OCI-LY1 (cell line): ENCODE data around the gene ZDHHC11.
"Not testable (repeated sequence)": the region's sequence is repeated elsewhere in the genome, so short reads cannot be mapped to it uniquely, and the experiment has no call there.

Source experiments
- H2AFZ ChIP-seq: fragments of 200-600 bp; sonication (generic), shearing (Covaris generic); 2 replicates; pipeline ENCODE4 v1.6.0; 2014; ENCODE audit warnings: antibody characterized with exemption, mild to moderate bottlenecking, low read length
- H3F3A ChIP-seq: fragments of 200-600 bp; sonication (generic), shearing (Covaris generic); 2 replicates; pipeline ENCODE4 v1.6.0; 2014; ENCODE audit warnings: mild to moderate bottlenecking, antibody characterized with exemption, low read length, moderate library complexity; ENCODE audit not compliant: insufficient read depth
- H3K27ac ChIP-seq: fragments of 200-600 bp; sonication (generic); 2 replicates; pipeline ENCODE4 v1.5.1; 2014; ENCODE audit warnings: low read length, mixed run types, mild to moderate bottlenecking, low read depth; ENCODE audit not compliant: poor library complexity, severe bottlenecking
- H3K27me3 ChIP-seq: fragments of 200-600 bp; sonication (generic); 2 replicates; pipeline ENCODE4 v1.6.0; 2014; ENCODE audit warnings: antibody characterized with exemption, mild to moderate bottlenecking, low read length, moderate library complexity; ENCODE audit not compliant: insufficient read depth
- H3K36me3 ChIP-seq: fragments of 200-600 bp; sonication (generic); 2 replicates; pipeline ENCODE4 v1.6.1; 2014; ENCODE audit warnings: mild to moderate bottlenecking, antibody characterized with exemption, low read length, moderate library complexity, mixed read lengths; ENCODE audit not compliant: insufficient read depth
- H3K4me1 ChIP-seq: fragments of 200-600 bp; sonication (generic); 2 replicates; pipeline ENCODE4 v1.5.1; 2014; ENCODE audit warnings: mild to moderate bottlenecking, low read length, moderate library complexity; ENCODE audit not compliant: insufficient read depth, severe bottlenecking
- H3K4me2 ChIP-seq: fragments of 200-600 bp; sonication (generic), shearing (Covaris generic); 2 replicates; pipeline ENCODE4 v1.6.1; 2014; ENCODE audit warnings: low read length
- H3K4me3 ChIP-seq: fragments of 200-600 bp; sonication (generic); 2 replicates; pipeline ENCODE4 v1.5.1; 2014; ENCODE audit warnings: low read length, low read depth, mild to moderate bottlenecking, mixed read lengths; ENCODE audit not compliant: poor library complexity, severe bottlenecking
- H3K79me2 ChIP-seq: fragments of 200-600 bp; shearing (Covaris generic); 2 replicates; pipeline ENCODE4 v1.6.1; 2016; ENCODE audit warnings: mixed run types, low read length, mixed read lengths; ENCODE audit not compliant: insufficient read depth
- H3K9ac ChIP-seq: fragments of 200-600 bp; sonication (generic), shearing (Covaris generic); 2 replicates; pipeline ENCODE4 v1.6.1; 2014; ENCODE audit warnings: mild to moderate bottlenecking, low read length, mixed read lengths
- H3K9me2 ChIP-seq: fragments of 200-600 bp; sonication (generic), shearing (Covaris generic); 2 replicates; pipeline ENCODE4 v1.6.1; 2014; ENCODE audit warnings: low read depth, mild to moderate bottlenecking, low read length, mixed read lengths
- H3K9me3 ChIP-seq: fragments of 200-600 bp; shearing (Covaris generic); 2 replicates; pipeline ENCODE4 v1.6.1; 2014; ENCODE audit warnings: low read length, mixed read lengths
- H4K20me1 ChIP-seq: fragments of 200-600 bp; sonication (generic), shearing (Covaris generic); 2 replicates; pipeline ENCODE4 v1.6.0; 2016; ENCODE audit warnings: mild to moderate bottlenecking, low read length; ENCODE audit not compliant: insufficient read depth
- EZH2 ChIP-seq: fragments of 200-600 bp; sonication (generic), shearing (Covaris generic); IDR thresholded peaks from 2 replicates; pipeline ENCODE4 v1.8.0; 2017; ENCODE audit warnings: borderline replicate concordance, mixed run types, mild to moderate bottlenecking, antibody characterized with exemption, low read length, moderate library complexity, mixed read lengths
- TF ChIP-seq, protein P1 (sequence below): fragments of 200-600 bp; sonication (generic), shearing (Covaris generic); IDR thresholded peaks from 2 replicates; pipeline ENCODE4 v1.5.1; 2017; ENCODE audit warnings: mild to moderate bottlenecking, antibody characterized with exemption, low read length, moderate library complexity, mixed read lengths

The ZDHHC11 gene

GRCh38 chr5:776862-777711, 73.7 kb downstream of the ZDHHC11 start:
- no peak overlapping the region for H3K4me3 ChIP-seq
- H2AFZ ChIP-seq: no peak overlapping the region

DNA sequence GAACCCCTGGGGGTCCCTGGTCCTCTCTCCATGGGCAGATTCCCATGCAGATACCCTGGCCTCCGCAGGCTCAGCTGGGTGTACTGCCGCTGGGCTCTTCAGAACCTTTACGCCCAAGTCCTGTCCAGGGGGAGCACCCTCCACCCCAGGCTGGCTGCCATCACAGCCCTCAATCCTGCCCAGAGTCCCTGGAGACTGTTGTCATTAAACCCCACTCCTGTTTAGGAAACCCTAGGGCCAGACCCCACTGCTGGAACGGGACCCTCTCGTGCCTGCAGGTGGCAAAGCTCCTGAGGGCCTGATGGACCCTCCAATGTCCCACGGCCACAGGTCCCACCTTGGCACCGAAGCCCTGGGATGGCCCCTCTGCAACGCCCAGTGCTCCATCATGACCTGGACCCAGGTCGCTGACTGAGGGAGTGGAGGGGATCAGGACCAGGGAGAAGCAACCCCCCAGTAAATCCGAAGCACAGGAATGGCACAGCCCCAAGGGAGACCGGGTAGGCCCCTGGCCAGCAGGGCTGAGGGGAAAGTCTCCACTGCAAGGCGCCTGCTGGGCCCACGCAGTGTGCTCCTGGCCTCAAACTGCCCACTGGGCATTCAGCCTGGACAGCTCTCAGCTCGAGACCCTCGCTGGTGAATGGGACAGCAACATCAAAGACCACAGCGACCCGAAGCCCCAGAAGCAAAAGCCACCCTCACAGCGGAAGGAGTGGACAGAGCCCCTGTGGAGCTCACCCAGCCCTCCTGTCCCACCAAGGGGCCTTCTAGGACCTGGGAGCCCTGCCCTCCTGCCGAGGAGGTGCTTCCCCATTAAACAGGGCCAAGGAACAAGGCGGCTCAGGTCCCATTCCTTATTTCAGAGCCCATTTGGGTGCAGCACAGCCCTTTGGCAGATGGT, 74.6 kb downstream of the ZDHHC11 start:
- Histone ChIP-seq H3K36me3 (no peaks in the 10 kb centered on the region), H3K27ac (no peak overlapping the region), H3K4me3 (no peak overlapping the region), H3K9ac (no peak overlapping the region), H3F3A (no peaks in the 10 kb centered on the region), H3K4me1 (no peaks in the 10 kb centered on the region), H2AFZ (no peak overlapping the region), H3K79me2 (no peaks in the 10 kb centered on the region), H3K4me2 (no peak overlapping the region), H3K9me2 (no peaks in the 10 kb centered on the region), H3K9me3 (no peaks in the 10 kb centered on the region), H4K20me1 (no peaks in the 10 kb centered on the region), H3K27me3 (no peaks in the 10 kb centered on the region)
- TF ChIP-seq, protein P1, sequence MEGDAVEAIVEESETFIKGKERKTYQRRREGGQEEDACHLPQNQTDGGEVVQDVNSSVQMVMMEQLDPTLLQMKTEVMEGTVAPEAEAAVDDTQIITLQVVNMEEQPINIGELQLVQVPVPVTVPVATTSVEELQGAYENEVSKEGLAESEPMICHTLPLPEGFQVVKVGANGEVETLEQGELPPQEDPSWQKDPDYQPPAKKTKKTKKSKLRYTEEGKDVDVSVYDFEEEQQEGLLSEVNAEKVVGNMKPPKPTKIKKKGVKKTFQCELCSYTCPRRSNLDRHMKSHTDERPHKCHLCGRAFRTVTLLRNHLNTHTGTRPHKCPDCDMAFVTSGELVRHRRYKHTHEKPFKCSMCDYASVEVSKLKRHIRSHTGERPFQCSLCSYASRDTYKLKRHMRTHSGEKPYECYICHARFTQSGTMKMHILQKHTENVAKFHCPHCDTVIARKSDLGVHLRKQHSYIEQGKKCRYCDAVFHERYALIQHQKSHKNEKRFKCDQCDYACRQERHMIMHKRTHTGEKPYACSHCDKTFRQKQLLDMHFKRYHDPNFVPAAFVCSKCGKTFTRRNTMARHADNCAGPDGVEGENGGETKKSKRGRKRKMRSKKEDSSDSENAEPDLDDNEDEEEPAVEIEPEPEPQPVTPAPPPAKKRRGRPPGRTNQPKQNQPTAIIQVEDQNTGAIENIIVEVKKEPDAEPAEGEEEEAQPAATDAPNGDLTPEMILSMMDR: no peak
- no peak for TF ChIP-seq EZH2

More at GRCh38 chr5:776862-777711, 73.7 kb downstream of the ZDHHC11 start:
- Histone ChIP-seq H3K9ac (no peak overlapping the region), H3K79me2 (no peaks in the 10 kb centered on the region), H3K9me3 (no peaks in the 10 kb centered on the region), H4K20me1 (no peaks in the 10 kb centered on the region), H3K4me2 (no peak overlapping the region), H3K4me1 (no peaks in the 10 kb centered on the region), H3K27me3 (no peaks in the 10 kb centered on the region), H3K9me2 (no peaks in the 10 kb centered on the region), H3K27ac (no peak overlapping the region), H3F3A (no peaks in the 10 kb centered on the region), H3K36me3 (no peaks in the 10 kb centered on the region)
- TF ChIP-seq EZH2: no peak
- TF ChIP-seq, protein P1: no peak

- not testable (repeated sequence) for H3K9me3 ChIP-seq, H3K79me2 ChIP-seq, H3K4me2 ChIP-seq, H3F3A ChIP-seq, H2AFZ ChIP-seq, H3K27me3 ChIP-seq, H3K9ac ChIP-seq, H3K36me3 ChIP-seq, H3K27ac ChIP-seq, H3K4me3 ChIP-seq, H3K9me2 ChIP-seq, H4K20me1 ChIP-seq, H3K4me1 ChIP-seq
Measured at GRCh38 chr5:775595-775960, 75.2 kb downstream of the ZDHHC11 start.

GRCh38 chr5:774854-775505, 75.8 kb downstream of the ZDHHC11 start:
- not testable (repeated sequence) for H3F3A ChIP-seq, H3K27me3 ChIP-seq, H3K9me2 ChIP-seq, H3K79me2 ChIP-seq, H3K9ac ChIP-seq, H4K20me1 ChIP-seq, H3K4me3 ChIP-seq, H3K4me1 ChIP-seq, H3K36me3 ChIP-seq, H3K9me3 ChIP-seq, H2AFZ ChIP-seq, H3K27ac ChIP-seq, H3K4me2 ChIP-seq

DNA sequence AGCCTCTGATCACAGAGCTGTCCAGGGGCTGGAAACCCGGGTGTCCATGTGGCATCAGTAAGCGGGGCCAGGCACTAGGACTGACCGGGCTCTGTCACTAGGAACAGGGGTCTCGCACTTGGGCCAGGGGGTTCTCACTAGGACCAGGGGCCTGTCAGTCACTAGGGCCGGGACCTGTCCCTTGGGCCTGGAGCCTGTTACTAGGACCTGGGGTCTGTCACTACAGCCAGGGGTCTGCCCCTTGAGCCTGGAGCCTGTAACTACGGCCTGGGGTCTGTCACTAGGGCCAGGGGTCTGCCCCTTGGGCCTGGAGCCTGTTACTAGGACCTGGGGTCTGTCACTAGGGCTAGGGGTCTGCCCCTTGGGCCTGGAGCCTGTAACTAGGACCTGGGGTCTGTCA, 76.5 kb downstream of the ZDHHC11 start:
- not testable (repeated sequence) for H3K9me3 ChIP-seq, H3K4me1 ChIP-seq, H3K4me2 ChIP-seq, H3F3A ChIP-seq, H3K27ac ChIP-seq, H2AFZ ChIP-seq, H3K79me2 ChIP-seq, H3K4me3 ChIP-seq, H3K9me2 ChIP-seq, H3K9ac ChIP-seq, H3K36me3 ChIP-seq, H4K20me1 ChIP-seq, H3K27me3 ChIP-seq
